Left ventricle myocardium inferior (tissue), 1 donor: ENCODE results near the gene MRPL53. TPM values are rescaled to one million over a fixed set of nuclear protein-coding genes. Genes with fewer than 3 reads are reported as not detected.

ENCODE experiments used
- DNase-seq: peaks from one replicate; pipeline ENCODE4 v3.0.0-alpha.2; 2020
- H3K27ac ChIP-seq: fragments of 200-600 bp; replicated peaks from 2 replicates; pipeline ENCODE4 v1.8.0; 2021
- H3K27me3 ChIP-seq: fragments of 200-600 bp; 2 replicates; pipeline ENCODE4 v1.8.0; 2021; ENCODE audit warnings: low read depth
- H3K36me3 ChIP-seq: fragments of 200-600 bp; 2 replicates; pipeline ENCODE4 v1.8.0; 2021
- H3K4me1 ChIP-seq: fragments of 200-600 bp; 2 replicates; pipeline ENCODE4 v1.8.0; 2021
- H3K4me3 ChIP-seq: fragments of 200-600 bp; 2 replicates; pipeline ENCODE4 v1.8.0; 2021; ENCODE audit warnings: mild to moderate bottlenecking, moderate library complexity
- H3K9me3 ChIP-seq: fragments of 200-600 bp; replicated peaks from 2 replicates; pipeline ENCODE4 v1.8.0; 2021
- intact Hi-C: fragments of 100-400 bp; cut with micrococcal nuclease; formaldehyde crosslinking; loops from one replicate; pipeline ENCODE4 v1.11.0; 2022
- total RNA-seq: library from RNA; stranded (reverse); fragmentation: NEBNext Ultra II Directional; extraction: Animal tissue kit (Norgen Biotek cat#: 25700); gene quantifications from one replicate; pipeline ENCODE4 v1.2.1, GENCODE V29; 2021
- TF ChIP-seq, protein P1 (sequence below): fragments of 200-600 bp; IDR thresholded peaks from 2 replicates; pipeline ENCODE4 v1.8.0; 2021; ENCODE audit warnings: antibody characterized with exemption, mild to moderate bottlenecking, borderline replicate concordance
- donor health status: DM: no; HTN: yes; CAD: no; lungs with severe emphysema.

Gene MRPL53
- total RNA-seq, 1 donor from 2014 or later, result 176 TPM

DNA sequence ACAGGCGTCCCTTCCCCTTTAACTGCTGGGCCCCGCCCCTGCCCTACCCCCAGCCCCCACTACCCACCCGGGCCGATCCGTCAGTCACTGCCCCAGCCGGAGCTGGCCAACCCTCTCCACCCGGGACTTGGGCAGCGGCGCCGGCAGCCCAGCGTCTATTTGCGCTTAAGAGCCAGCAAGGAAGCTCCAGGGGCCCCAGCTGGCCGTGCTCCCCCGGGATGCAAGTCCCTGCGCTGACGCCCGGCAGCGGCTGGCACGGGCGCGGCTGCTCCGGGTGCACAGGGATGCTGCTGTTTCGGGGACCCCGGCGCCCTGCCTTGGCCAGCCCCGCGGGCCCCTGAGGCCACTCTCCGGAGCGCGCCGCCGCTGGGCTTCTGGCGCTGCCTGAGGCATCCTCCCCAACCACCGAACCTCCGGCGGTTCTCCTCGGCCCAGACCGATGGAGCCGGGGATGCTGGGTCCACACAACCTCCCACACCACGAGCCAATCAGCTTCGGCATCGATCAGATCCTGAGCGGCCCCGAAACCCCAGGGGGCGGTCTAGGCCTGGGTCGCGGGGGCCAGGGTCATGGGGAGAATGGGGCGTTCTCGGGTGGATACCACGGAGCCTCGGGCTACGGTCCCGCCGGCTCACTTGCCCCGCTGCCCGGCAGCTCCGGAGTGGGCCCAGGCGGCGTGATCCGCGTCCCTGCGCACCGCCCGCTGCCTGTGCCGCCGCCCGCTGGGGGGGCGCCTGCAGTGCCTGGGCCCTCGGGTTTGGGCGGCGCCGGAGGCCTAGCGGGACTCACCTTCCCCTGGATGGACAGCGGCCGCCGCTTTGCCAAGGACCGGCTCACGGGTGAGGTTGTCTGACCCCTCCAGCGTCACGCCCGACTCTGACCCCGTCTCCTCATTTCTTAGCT lies 42.1 kb upstream of the MRPL53 start, which contains the start of gene TLX2:
Gene TLX2 (plus strand): TSS at position 83 of the 903 bp plus-strand sequence. CDS start 357 bp downstream, at position 440.
- peaks cover 100% of the 10 kb centered on the region for H3K27me3 ChIP-seq
- TF ChIP-seq, protein P1, sequence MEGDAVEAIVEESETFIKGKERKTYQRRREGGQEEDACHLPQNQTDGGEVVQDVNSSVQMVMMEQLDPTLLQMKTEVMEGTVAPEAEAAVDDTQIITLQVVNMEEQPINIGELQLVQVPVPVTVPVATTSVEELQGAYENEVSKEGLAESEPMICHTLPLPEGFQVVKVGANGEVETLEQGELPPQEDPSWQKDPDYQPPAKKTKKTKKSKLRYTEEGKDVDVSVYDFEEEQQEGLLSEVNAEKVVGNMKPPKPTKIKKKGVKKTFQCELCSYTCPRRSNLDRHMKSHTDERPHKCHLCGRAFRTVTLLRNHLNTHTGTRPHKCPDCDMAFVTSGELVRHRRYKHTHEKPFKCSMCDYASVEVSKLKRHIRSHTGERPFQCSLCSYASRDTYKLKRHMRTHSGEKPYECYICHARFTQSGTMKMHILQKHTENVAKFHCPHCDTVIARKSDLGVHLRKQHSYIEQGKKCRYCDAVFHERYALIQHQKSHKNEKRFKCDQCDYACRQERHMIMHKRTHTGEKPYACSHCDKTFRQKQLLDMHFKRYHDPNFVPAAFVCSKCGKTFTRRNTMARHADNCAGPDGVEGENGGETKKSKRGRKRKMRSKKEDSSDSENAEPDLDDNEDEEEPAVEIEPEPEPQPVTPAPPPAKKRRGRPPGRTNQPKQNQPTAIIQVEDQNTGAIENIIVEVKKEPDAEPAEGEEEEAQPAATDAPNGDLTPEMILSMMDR, result no peak
- H3K4me3 ChIP-seq, result peak within 1 kb of the TSS; percentile 29
- H3K9me3 ChIP-seq, result no peaks in the 10 kb centered on the region
- intact Hi-C loops, result no loop called here
- H3K4me1 ChIP-seq, result peaks cover 35% of the 10 kb centered on the region
- no peak for DNase-seq
- no peaks in the 10 kb centered on the region for H3K36me3 ChIP-seq
- no peak within 1 kb of the TSS for H3K27ac ChIP-seq

DNA sequence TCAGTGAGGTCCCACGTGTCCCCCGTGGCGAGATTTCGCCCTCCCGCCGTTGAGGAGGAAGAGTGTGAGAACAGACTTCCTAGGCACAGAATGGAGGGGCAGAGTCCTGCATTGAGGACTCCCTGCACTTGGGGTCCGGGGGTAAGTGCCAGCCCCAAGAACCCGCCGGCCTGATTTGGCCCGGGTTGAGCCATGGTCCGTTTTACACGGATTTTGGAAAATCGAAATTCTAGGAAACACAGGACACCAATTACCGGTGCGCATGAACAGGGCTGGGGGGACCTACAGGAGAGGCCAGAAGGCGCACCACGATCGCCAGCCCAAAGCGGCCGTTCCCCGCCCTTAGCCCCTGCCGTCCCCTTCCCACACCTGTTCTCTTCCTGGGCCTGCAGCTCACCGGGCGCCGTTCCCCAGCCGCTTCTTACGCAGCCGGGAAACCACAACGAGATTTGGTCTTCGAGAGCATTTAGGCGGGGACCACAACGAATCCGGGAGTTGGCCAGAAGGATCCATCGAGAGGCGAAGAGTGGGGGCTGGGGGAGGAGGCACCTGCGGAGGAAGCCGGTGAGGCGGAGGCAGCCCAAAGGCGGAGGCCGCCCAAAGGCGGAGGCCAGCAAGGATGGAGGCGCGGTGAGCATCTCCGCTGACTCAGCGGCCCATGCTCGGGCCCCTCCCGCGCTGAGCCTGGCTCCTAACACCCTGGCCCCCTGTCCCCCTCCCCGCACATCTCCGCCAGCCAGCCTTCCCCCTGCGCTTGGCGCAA lies 41.3 kb upstream of the MRPL53 start:
- Histone ChIP-seq H3K27me3 (peaks cover 100% of the 10 kb centered on the region), H3K36me3 (no peaks in the 10 kb centered on the region), H3K9me3 (no peaks in the 10 kb centered on the region), H3K4me1 (peaks cover 35% of the 10 kb centered on the region), H3K4me3 (peak overlapping the region; percentile 29), H3K27ac (no peak overlapping the region)
- TF ChIP-seq, protein P1, result no peak
- no peak for DNase-seq
- intact Hi-C loops, result no loop called here

DNA sequence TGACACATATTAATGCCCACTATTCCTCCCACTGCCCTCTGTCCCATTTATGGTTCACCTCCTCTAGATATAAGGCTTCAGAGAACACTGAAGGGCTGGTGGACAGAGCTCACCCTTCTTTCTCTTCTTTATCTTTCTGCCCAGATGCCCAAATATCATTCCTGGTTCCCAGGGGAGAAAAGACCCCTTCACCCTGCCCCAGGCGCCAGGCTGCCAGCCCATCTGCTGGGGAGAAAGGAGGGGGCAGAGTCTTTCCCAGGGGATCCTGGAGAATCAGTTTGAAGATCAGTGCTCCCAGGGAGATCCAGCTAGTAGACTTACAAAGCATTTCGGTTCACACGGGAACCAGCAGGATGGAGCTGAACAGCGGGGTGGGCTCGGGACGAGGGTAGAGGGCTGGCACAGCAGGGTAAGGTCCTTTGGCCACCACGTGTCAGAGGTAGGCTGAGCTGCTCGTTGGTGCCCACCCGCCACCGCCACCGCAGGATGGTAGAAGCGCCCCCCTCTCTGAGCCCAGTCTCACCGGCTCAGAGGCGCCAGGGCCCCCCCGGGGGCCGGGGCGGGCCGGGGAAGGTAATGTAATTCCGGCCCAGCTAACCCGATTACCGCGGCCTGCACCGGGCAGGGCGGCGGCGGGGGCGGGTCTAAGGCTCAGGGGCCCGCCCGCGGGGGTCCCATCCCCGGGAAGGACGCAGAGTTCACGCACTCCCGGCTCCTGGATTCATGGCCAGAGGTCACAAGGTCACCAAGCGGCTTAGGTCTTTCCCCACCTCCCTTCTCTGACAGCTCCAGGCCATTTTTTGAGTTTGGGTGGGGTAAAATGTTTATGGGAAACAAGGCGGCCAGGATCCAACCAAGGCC lies 40.5 kb upstream of the MRPL53 start:
- peaks cover 97% of the 10 kb centered on the region for H3K27me3 ChIP-seq
- TF ChIP-seq, protein P1, result no peak
- peaks cover 39% of the 10 kb centered on the region for H3K4me1 ChIP-seq
- H3K4me3 ChIP-seq, result no peak overlapping the region
- no peaks in the 10 kb centered on the region for H3K36me3 ChIP-seq
- H3K9me3 ChIP-seq, result no peaks in the 10 kb centered on the region
- H3K27ac ChIP-seq, result no peak overlapping the region
- DNase-seq, result no peak
- intact Hi-C loops, result no loop called here

DNA sequence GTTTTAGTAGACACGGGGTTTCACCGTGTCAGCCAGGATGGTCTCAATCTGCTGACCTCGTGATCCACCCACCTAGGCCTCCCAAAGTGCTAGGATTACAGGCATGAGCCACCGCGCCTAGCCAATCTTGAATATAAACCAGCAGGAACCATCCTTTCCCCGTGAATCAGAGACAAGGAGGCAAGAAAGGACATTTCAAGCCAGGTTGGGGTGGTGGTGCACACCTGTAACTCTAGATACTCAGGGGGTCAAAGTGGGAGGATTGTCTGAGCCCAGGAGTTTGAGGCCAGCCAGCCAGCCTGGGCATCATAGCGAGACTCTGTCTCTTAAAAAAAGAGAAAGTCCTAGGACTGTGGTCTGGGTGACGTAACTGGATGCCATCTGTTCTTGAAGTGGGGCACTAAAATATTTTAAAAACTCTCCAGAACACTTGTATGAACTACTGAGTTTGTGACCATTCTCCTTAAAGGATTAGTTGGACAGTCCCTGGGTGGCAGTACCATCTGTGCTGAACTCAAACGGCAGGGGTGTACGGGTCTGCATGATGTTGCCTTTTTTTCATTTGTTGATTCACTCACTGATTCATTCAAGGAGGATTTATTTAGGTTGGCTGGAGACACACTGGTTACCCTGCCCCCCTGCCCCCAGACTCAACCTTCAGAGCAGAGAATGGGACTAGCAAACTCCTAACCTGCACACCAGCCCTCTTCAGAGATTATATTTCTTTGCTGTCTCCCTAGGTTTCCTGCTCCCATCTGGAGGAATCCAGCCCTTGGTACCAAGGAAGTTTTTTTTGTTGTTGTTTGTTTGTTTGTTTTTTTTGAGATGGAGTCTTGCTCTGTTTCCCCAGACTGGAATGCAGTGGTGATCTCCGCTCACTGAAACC lies 38.9 kb upstream of the MRPL53 start:
- peaks cover 83% of the 10 kb centered on the region for H3K27me3 ChIP-seq
- no peak overlapping the region for H3K27ac ChIP-seq
- DNase-seq, result no peak
- peaks cover under 1% of the 10 kb centered on the region for H3K36me3 ChIP-seq
- intact Hi-C loops, result no loop called here
- no peaks in the 10 kb centered on the region for H3K9me3 ChIP-seq
- peaks cover 49% of the 10 kb centered on the region for H3K4me1 ChIP-seq
- TF ChIP-seq, protein P1, result no peak
- H3K4me3 ChIP-seq, result no peak overlapping the region
